ENCODE results near the gene CAMK1D. TPM values are rescaled to one million over a fixed set of nuclear protein-coding genes. Genes with fewer than 3 reads are reported as not detected.

CAMK1D gene
- total RNA-seq, 1 experiment from 2014 or later, result 6.0 TPM

GRCh38 chr10:12649012-12649584, 299.8 kb downstream of the CAMK1D start:
- Histone ChIP-seq H3K27ac (no peak overlapping the region), H2AFZ (no peak overlapping the region), H3K9me3 (ENCODE audit: insufficient read depth, low read depth) (no peaks in the 10 kb centered on the region), H3K9me2 (ENCODE audit: insufficient read depth) (no peaks in the 10 kb centered on the region), H3K4me1 (replicated peaks; ENCODE audit: insufficient read depth) (no peaks in the 10 kb centered on the region), H3K36me3 (ENCODE audit: low read depth) (no peaks in the 10 kb centered on the region), H3K27me3 (ENCODE audit: insufficient read depth, low read depth) (no peaks in the 10 kb centered on the region), H3K4me3 (no peak overlapping the region), H3K79me2 (ENCODE audit: low read depth) (no peaks in the 10 kb centered on the region), H3F3A (ENCODE audit: insufficient read depth, low read depth) (no peaks in the 10 kb centered on the region), H4K20me1 (ENCODE audit: insufficient read depth) (no peaks in the 10 kb centered on the region), H3K4me2 (no peak overlapping the region)
- DNase-seq, result no peak
- no TSS peak for BruUV-seq (replicated peaks)
- CTCF ChIA-PET, result interaction anchor here (0.5 kb wide), 1 partner anchor 273 kb away, joined by 12 read pairs; no protein-coding TSS in a partner anchor
- intact Hi-C loops (cut with micrococcal nuclease; ENCODE audit: unreplicated experiment), result no loop called here
- TF ChIP-seq EZH2 (IDR thresholded peaks at IDR 0.05; ENCODE audit: low read depth) (no peak), CTCF (conservative IDR thresholded peaks at IDR 0.05) (no peak)
- POLR2A ChIA-PET (ENCODE audit: unreplicated experiment), result no interaction called here

- H2AFZ ChIP-seq, result no peak overlapping the region
- H3K4me1 ChIP-seq (replicated peaks; ENCODE audit: insufficient read depth), result no peaks in the 10 kb centered on the region
- no peaks in the 10 kb centered on the region for H3F3A ChIP-seq (ENCODE audit: insufficient read depth, low read depth)
- no peak overlapping the region for H3K4me3 ChIP-seq
- DNase-seq, result no peak
- intact Hi-C loops (cut with micrococcal nuclease; ENCODE audit: unreplicated experiment), result loop anchor here (10.0 kb wide), 1 partner anchor 305 kb away; the partner anchor contains the start of gene CAMK1D
- no peaks in the 10 kb centered on the region for H3K9me3 ChIP-seq (ENCODE audit: insufficient read depth, low read depth)
- POLR2A ChIA-PET (ENCODE audit: unreplicated experiment), result no interaction called here
- no peaks in the 10 kb centered on the region for H3K79me2 ChIP-seq (ENCODE audit: low read depth)
- no peaks in the 10 kb centered on the region for H3K9me2 ChIP-seq (ENCODE audit: insufficient read depth)
- no peaks in the 10 kb centered on the region for H3K36me3 ChIP-seq (ENCODE audit: low read depth)
- CTCF ChIA-PET, result no interaction called here
- BruUV-seq (replicated peaks), result no TSS peak
- H3K27ac ChIP-seq, result no peak overlapping the region
- no peak overlapping the region for H3K4me2 ChIP-seq
- no peaks in the 10 kb centered on the region for H4K20me1 ChIP-seq (ENCODE audit: insufficient read depth)
- no peak for TF ChIP-seq CTCF (conservative IDR thresholded peaks at IDR 0.05)
- no peak for TF ChIP-seq EZH2 (IDR thresholded peaks at IDR 0.05; ENCODE audit: low read depth)
- no peaks in the 10 kb centered on the region for H3K27me3 ChIP-seq (ENCODE audit: insufficient read depth, low read depth)
Measured at GRCh38 chr10:12650122-12650521, 300.8 kb downstream of the CAMK1D start.

- no peaks in the 10 kb centered on the region for H3K27me3 ChIP-seq (ENCODE audit: insufficient read depth, low read depth)
- POLR2A ChIA-PET (ENCODE audit: unreplicated experiment), result no interaction called here
- H3K36me3 ChIP-seq (ENCODE audit: low read depth), result no peaks in the 10 kb centered on the region
- no peaks in the 10 kb centered on the region for H3K4me1 ChIP-seq (replicated peaks; ENCODE audit: insufficient read depth)
- H3K4me2 ChIP-seq, result no peak overlapping the region
- no peak overlapping the region for H2AFZ ChIP-seq
- BruUV-seq (replicated peaks), result no TSS peak
- H3K9me3 ChIP-seq (ENCODE audit: insufficient read depth, low read depth), result no peaks in the 10 kb centered on the region
- no peaks in the 10 kb centered on the region for H3F3A ChIP-seq (ENCODE audit: insufficient read depth, low read depth)
- CTCF ChIA-PET, result interaction anchor here (0.6 kb wide), 1 partner anchor 45 kb away, joined by 3 read pairs; no protein-coding TSS in a partner anchor
- no peak overlapping the region for H3K27ac ChIP-seq
- TF ChIP-seq CTCF (conservative IDR thresholded peaks at IDR 0.05), result no peak
- TF ChIP-seq EZH2 (IDR thresholded peaks at IDR 0.05; ENCODE audit: low read depth), result no peak
- intact Hi-C loops (cut with micrococcal nuclease; ENCODE audit: unreplicated experiment), result loop anchor here (10.0 kb wide), 1 partner anchor 306 kb away; the partner anchor contains the start of gene CAMK1D
- H3K9me2 ChIP-seq (ENCODE audit: insufficient read depth), result no peaks in the 10 kb centered on the region
- no peaks in the 10 kb centered on the region for H4K20me1 ChIP-seq (ENCODE audit: insufficient read depth)
- no peaks in the 10 kb centered on the region for H3K79me2 ChIP-seq (ENCODE audit: low read depth)
- H3K4me3 ChIP-seq, result no peak overlapping the region
- DNase-seq, result no peak
Measured at GRCh38 chr10:12650538-12651298, 301.4 kb downstream of the CAMK1D start.

Data from PC-9 (cell line).